HCT116 (cell line): ENCODE data around the gene ID1. TPM values are rescaled to one million over a fixed set of nuclear protein-coding genes. Genes with fewer than 3 reads are reported as not detected.

Experiments
- ATAC-seq: fragments of 200-7000 bp; cut with Tn5 transposase; 2 replicates; pipeline ENCODE4 v1.9.1; 2020; ENCODE audit warnings: mild to moderate bottlenecking, moderate library complexity
- BruUV-seq: library from RNA; stranded (reverse); fragments of 400-500 nt; replicated peaks from 2 replicates; lab custom pipeline; 2021; lab: Mats Ljungman, UMichigan
- CTCF ChIA-PET: fragments of 300-600 bp; sonication (Branson Sonifier 250); formaldehyde crosslinking; loops from one replicate; lab custom pipeline; 2021; ENCODE audit warnings: antibody characterized with exemption; lab: Charles Lee
- POLR2A ChIA-PET: fragments of 300-600, 350-600 bp; sonication (Branson Sonifier 250); formaldehyde crosslinking; loops from one replicate; lab custom pipeline; 2021; ENCODE audit warnings: antibody characterized with exemption; lab: Charles Lee
- RAD21 ChIA-PET, 2 experiments: fragments of 300-600 bp; sonication (Branson Sonifier 250); formaldehyde crosslinking; loops; one replicate each; lab custom pipeline; 2023; ENCODE audit warnings: low total read pairs in 2 of 2; ENCODE audit not compliant: uncharacterized antibody in 2 of 2, unreplicated experiment in 2 of 2, low non-redundant PET in 1 of 2; lab: Charles Lee
- DNase-seq: peaks from one replicate; pipeline ENCODE4 v3.0.0-alpha.2; 2010; ENCODE audit warnings: low read depth, low spot score
- H2AFZ ChIP-seq: fragments of 200-600 bp; shearing (Covaris generic), sonication (generic); 2 replicates; pipeline ENCODE4 v1.6.1; 2017; ENCODE audit warnings: low read depth, mixed run types, mixed read lengths, antibody characterized with exemption, low read length; ENCODE audit not compliant: poor library complexity, severe bottlenecking
- H3K27ac ChIP-seq: 2 replicates; pipeline ENCODE4 v1.5.1; 2012; ENCODE audit warnings: low read depth, low read length
- H3K27me3 ChIP-seq: fragments of 200-600 bp; sonication (generic); 2 replicates; pipeline ENCODE4 v1.6.1; 2016; ENCODE audit warnings: mixed run types, low read length, mixed read lengths; ENCODE audit not compliant: insufficient read depth
- H3K36me3 ChIP-seq, 2 experiments: fragments of 200-500 bp in 1 of 2; fragments of 200-600 bp in 1 of 2; sonication (Bioruptor generic) in 1 of 2; sonication (generic) in 1 of 2; 2 replicates each; pipeline versions ENCODE4 v1.5.1 to v1.6.1; 2014 to 2016; ENCODE audit warnings: low read length in 2 of 2, inconsistent platforms in 1 of 2, mixed read lengths in 1 of 2, mixed run types in 1 of 2; ENCODE audit not compliant: insufficient read depth in 2 of 2, control insufficient read depth in 1 of 2
- H3K4me1 ChIP-seq, 2 experiments: fragments of 200-600 bp in 1 of 2; sonication (generic) in 1 of 2; 2 replicates each; pipeline versions ENCODE4 v1.5.1 to v1.6.1; 2012 to 2017; ENCODE audit warnings: low read length in 2 of 2, inconsistent platforms in 1 of 2, mild to moderate bottlenecking in 1 of 2, mixed read lengths in 1 of 2, mixed run types in 1 of 2, moderate library complexity in 1 of 2; ENCODE audit not compliant: insufficient read depth in 2 of 2, control insufficient read depth in 1 of 2
- H3K4me2 ChIP-seq: fragments of 200-600 bp; sonication (generic); 2 replicates; pipeline ENCODE4 v1.6.1; 2017; ENCODE audit warnings: mixed run types, low read length, mixed read lengths
- H3K4me3 ChIP-seq, 2 experiments: fragments of 200-600 bp in 1 of 2; sonication (generic) in 1 of 2; replicated peaks in 1 of 2; 2 replicates each; pipeline ENCODE4 v1.5.1; 2011 to 2016; ENCODE audit warnings: low read length in 2 of 2, control low read depth in 1 of 2, low read depth in 1 of 2, mild to moderate bottlenecking in 1 of 2, mixed read lengths in 1 of 2, mixed run types in 1 of 2
- H3K79me2 ChIP-seq: fragments of 200-600 bp; sonication (generic); 2 replicates; pipeline ENCODE4 v1.6.1; 2017; ENCODE audit warnings: mild to moderate bottlenecking, mixed run types, low read length, moderate library complexity, mixed read lengths; ENCODE audit not compliant: insufficient read depth
- H3K9ac ChIP-seq: fragments of 200-600 bp; sonication (generic); 2 replicates; pipeline ENCODE4 v1.6.1; 2016; ENCODE audit warnings: low read length, mixed read lengths
- H3K9me2 ChIP-seq: fragments of 200-600 bp; sonication (generic), shearing (Covaris generic); 2 replicates; pipeline ENCODE4 v1.6.1; 2017; ENCODE audit warnings: mixed run types, mild to moderate bottlenecking, moderate library complexity; ENCODE audit not compliant: insufficient read depth
- H3K9me3 ChIP-seq, 2 experiments: fragments of 200-500 bp in 1 of 2; fragments of 200-600 bp in 1 of 2; sonication (Bioruptor generic) in 1 of 2; sonication (generic) in 1 of 2; 2 replicates each; pipeline ENCODE4 v1.6.1; 2014 to 2017; ENCODE audit warnings: low read length in 2 of 2, mixed read lengths in 2 of 2, inconsistent platforms in 1 of 2, low read depth in 1 of 2, mild to moderate bottlenecking in 1 of 2, mixed run types in 1 of 2, moderate library complexity in 1 of 2; ENCODE audit not compliant: control insufficient read depth in 1 of 2, insufficient read depth in 1 of 2
- H4K20me1 ChIP-seq: fragments of 200-600 bp; sonication (generic), shearing (Covaris generic); 2 replicates; pipeline ENCODE4 v1.6.1; 2017; ENCODE audit warnings: mixed run types, mild to moderate bottlenecking, moderate library complexity; ENCODE audit not compliant: insufficient read depth
- ATF3 ChIP-seq: IDR thresholded peaks from 2 replicates; pipeline ENCODE4 v1.6.1; 2012
- CEBPB ChIP-seq: IDR thresholded peaks from 2 replicates; pipeline ENCODE4 v1.6.1; 2012; ENCODE audit warnings: low read depth
- EZH2 ChIP-seq: fragments of 200-600 bp; sonication (generic); IDR thresholded peaks from 2 replicates; pipeline ENCODE4 v1.6.1; 2017; ENCODE audit warnings: antibody characterized with exemption, mixed run types
- JUND ChIP-seq: IDR thresholded peaks from 2 replicates; pipeline ENCODE4 v1.6.1; 2012
- POLR2A ChIP-seq: IDR thresholded peaks from 2 replicates; pipeline ENCODE4 v1.7.0; 2011; ENCODE audit warnings: borderline replicate concordance; ENCODE audit not compliant: insufficient read depth, insufficient read length; ENCODE audit errors: extremely low read depth
- POLR2AphosphoS5 ChIP-seq: IDR thresholded peaks from 2 replicates; pipeline ENCODE4 v1.6.1; 2011; ENCODE audit warnings: mild to moderate bottlenecking, low read depth, low read length, moderate library complexity
- SIN3A ChIP-seq: IDR thresholded peaks from 2 replicates; pipeline ENCODE4 v1.6.1; 2012; ENCODE audit warnings: low read depth
- ZFX ChIP-seq: fragments of 450-650 bp; IDR thresholded peaks from 2 replicates; pipeline ENCODE4 v1.6.1; 2017
- ZNF274 ChIP-seq: fragments of 200-500 bp; sonication (Bioruptor generic); IDR thresholded peaks from 2 replicates; pipeline ENCODE4 v1.6.1; 2014; ENCODE audit warnings: mild to moderate bottlenecking, low read depth, low read length, inconsistent platforms
- intact Hi-C: fragments of 100-400 bp; cut with micrococcal nuclease; formaldehyde crosslinking; loops from 2 replicates; pipeline ENCODE4 v1.10.0; 2022
- total RNA-seq: library from RNA; stranded (reverse); gene quantifications from one replicate; pipeline ENCODE4 v1.2.1, GENCODE V29; 2021; ENCODE audit not compliant: unreplicated experiment

ID1 gene
- total RNA-seq, 1 experiment from 2014 or later: 811 TPM

GRCh38 chr20:31594002-31594557, 11.0 kb upstream of the ID1 start:
- no TSS peak for BruUV-seq
- Histone ChIP-seq H4K20me1 (no peaks in the 10 kb centered on the region), H3K4me1 (peaks cover 73 to 96% of the 10 kb centered on the region in 2 experiments), H3K4me3 (peak overlapping the region; percentile 51 to 58), H3K79me2 (peaks cover 22% of the 10 kb centered on the region), H3K9me2 (no peaks in the 10 kb centered on the region), H3K9me3 (no peaks in the 10 kb centered on the region), H3K27ac (peak overlapping the region; percentile 98), H2AFZ (no peak overlapping the region), H3K9ac (peak overlapping the region; percentile 69), H3K36me3 (no peaks in the 10 kb centered on the region), H3K27me3 (no peaks in the 10 kb centered on the region), H3K4me2 (peak overlapping the region; percentile 81)
- TF ChIP-seq ZFX (peak; percentile 14; the same call in 1 of the 2 replicates), JUND (no peak), POLR2AphosphoS5 (peak; percentile 1; the same call in 1 of the 2 replicates), ATF3 (no peak), SIN3A (no peak)
- ChIA-PET RAD21 (interaction anchor here (0.8 to 1.6 kb wide), 7 partner anchors 14 to 33 kb away, joined by 3 to 12 read pairs (median 4); no protein-coding TSS in a partner anchor), POLR2A (interaction anchor here (1.2 to 20.0 kb wide), 14 partner anchors 9 to 130 kb away, joined by 4 to 1106 read pairs (median 19); partner anchors contain the start of gene ID1), CTCF (interaction anchor here (1.0 to 2.2 kb wide), 9 partner anchors 10 to 130 kb away, joined by 4 to 17 read pairs (median 7); no protein-coding TSS in a partner anchor)
- no peak for ATAC-seq
- DNase-seq: no peak
- intact Hi-C loops: no loop called here

- no peak; the same call in 1 of the 2 replicates for ATAC-seq
- DNase-seq: no peak
- H4K20me1 ChIP-seq: no peaks in the 10 kb centered on the region
- intact Hi-C loops: no loop called here
- no peaks in the 10 kb centered on the region for H3K27me3 ChIP-seq
- peak overlapping the region; percentile 69 for H3K9ac ChIP-seq
- peak overlapping the region; percentile 51 to 58 for H3K4me3 ChIP-seq
- H2AFZ ChIP-seq: no peak overlapping the region
- H3K4me2 ChIP-seq: peak overlapping the region; percentile 81
- H3K27ac ChIP-seq: peak overlapping the region; percentile 98
- BruUV-seq: TSS peak; percentile 81
- ChIA-PET RAD21 (interaction anchor here in 1 of 2 experiments (1.2 kb wide), 1 partner anchor 10 kb away, joined by 4 read pairs; no protein-coding TSS in a partner anchor), POLR2A (interaction anchor here (1.6 to 20.0 kb wide), 3 partner anchors 12 to 28 kb away, joined by 6 to 1106 read pairs (median 101); partner anchors contain the start of gene ID1), CTCF (interaction anchor here (1.8 to 2.2 kb wide), 3 partner anchors 26 to 34 kb away, joined by 7 to 13 read pairs (median 8); no protein-coding TSS in a partner anchor)
- H3K79me2 ChIP-seq: peaks cover 22% of the 10 kb centered on the region
- TF ChIP-seq POLR2A: no peak
- no peak for TF ChIP-seq ZNF274
- no peak for TF ChIP-seq ATF3
- no peak for TF ChIP-seq JUND
- peak; percentile 22 for TF ChIP-seq POLR2AphosphoS5
- no peak for TF ChIP-seq CEBPB
- no peak for TF ChIP-seq EZH2
- TF ChIP-seq SIN3A: no peak
- peaks cover 68 to 89% of the 10 kb centered on the region in 2 experiments for H3K4me1 ChIP-seq
- no peaks in the 10 kb centered on the region for H3K9me2 ChIP-seq
- no peaks in the 10 kb centered on the region for H3K36me3 ChIP-seq
- H3K9me3 ChIP-seq: no peaks in the 10 kb centered on the region
Measured at GRCh38 chr20:31594558-31595379, 10.3 kb upstream of the ID1 start.
